ENCODE data around the gene PACS2.

DNA sequence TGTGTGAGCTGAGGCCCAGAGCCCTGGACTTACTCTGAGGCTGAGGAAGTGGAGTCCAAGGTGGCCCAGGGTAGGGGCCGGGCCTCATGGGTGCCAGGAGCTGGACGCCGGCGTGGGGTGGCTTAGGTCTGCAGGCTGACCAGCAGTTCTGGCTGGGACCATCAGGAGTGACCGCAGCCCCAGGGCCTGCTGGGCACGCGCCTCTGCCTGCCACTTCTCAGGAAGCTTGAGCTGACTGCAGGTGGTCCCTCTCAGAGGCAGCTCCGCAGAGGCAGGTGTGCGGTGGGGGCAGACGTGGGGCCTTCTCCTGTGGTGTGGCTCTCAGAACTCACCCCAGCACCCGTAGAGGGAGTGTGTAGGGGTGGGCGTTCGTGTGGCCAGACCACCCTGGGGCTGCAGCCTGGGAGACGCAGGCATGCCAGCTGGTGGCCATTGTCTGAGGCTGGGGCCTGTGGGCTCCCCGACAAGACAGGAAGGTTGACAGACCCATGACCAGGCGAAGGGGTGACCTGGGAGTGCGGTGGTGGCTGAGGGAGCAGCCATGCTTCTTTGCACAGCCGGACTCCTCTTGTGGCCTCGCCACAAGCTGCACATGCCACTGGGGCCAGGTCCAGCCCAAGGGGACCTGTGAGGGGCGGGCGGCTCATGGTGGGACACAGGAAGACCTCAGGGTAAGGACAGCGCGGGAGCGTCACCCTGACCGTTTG lies 43.7 kb downstream of the PACS2 start:
- TF ChIP-seq YY1 (IDR thresholded peaks at IDR 0.05; ENCODE audit: low read depth) (no peak), CREB1 (IDR thresholded peaks at IDR 0.05; ENCODE audit: low read depth) (no peak), FOXM1 (IDR thresholded peaks at IDR 0.05; ENCODE audit: borderline replicate concordance, low read depth) (no peak), CEBPB (IDR thresholded peaks at IDR 0.05) (no peak), EGR1 (IDR thresholded peaks at IDR 0.05) (no peak), NFIC (IDR thresholded peaks at IDR 0.05) (no peak), TAF1 (IDR thresholded peaks at IDR 0.05; ENCODE audit: low read depth) (no peak), RAD21 (IDR thresholded peaks at IDR 0.05; ENCODE audit: low read depth) (no peak), EP300 (IDR thresholded peaks at IDR 0.05; ENCODE audit: borderline replicate concordance) (no peak), TEAD4 (IDR thresholded peaks at IDR 0.05) (no peak), TCF12 (IDR thresholded peaks at IDR 0.05; ENCODE audit: low read depth) (no peak)
- TF ChIP-seq, protein P1, sequence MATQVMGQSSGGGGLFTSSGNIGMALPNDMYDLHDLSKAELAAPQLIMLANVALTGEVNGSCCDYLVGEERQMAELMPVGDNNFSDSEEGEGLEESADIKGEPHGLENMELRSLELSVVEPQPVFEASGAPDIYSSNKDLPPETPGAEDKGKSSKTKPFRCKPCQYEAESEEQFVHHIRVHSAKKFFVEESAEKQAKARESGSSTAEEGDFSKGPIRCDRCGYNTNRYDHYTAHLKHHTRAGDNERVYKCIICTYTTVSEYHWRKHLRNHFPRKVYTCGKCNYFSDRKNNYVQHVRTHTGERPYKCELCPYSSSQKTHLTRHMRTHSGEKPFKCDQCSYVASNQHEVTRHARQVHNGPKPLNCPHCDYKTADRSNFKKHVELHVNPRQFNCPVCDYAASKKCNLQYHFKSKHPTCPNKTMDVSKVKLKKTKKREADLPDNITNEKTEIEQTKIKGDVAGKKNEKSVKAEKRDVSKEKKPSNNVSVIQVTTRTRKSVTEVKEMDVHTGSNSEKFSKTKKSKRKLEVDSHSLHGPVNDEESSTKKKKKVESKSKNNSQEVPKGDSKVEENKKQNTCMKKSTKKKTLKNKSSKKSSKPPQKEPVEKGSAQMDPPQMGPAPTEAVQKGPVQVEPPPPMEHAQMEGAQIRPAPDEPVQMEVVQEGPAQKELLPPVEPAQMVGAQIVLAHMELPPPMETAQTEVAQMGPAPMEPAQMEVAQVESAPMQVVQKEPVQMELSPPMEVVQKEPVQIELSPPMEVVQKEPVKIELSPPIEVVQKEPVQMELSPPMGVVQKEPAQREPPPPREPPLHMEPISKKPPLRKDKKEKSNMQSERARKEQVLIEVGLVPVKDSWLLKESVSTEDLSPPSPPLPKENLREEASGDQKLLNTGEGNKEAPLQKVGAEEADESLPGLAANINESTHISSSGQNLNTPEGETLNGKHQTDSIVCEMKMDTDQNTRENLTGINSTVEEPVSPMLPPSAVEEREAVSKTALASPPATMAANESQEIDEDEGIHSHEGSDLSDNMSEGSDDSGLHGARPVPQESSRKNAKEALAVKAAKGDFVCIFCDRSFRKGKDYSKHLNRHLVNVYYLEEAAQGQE (IDR thresholded peaks at IDR 0.05; ENCODE audit: low read depth) = no peak
- TF ChIP-seq, protein P2, sequence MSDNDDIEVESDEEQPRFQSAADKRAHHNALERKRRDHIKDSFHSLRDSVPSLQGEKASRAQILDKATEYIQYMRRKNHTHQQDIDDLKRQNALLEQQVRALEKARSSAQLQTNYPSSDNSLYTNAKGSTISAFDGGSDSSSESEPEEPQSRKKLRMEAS (IDR thresholded peaks at IDR 0.05) = no peak
- TF ChIP-seq, protein P3, sequence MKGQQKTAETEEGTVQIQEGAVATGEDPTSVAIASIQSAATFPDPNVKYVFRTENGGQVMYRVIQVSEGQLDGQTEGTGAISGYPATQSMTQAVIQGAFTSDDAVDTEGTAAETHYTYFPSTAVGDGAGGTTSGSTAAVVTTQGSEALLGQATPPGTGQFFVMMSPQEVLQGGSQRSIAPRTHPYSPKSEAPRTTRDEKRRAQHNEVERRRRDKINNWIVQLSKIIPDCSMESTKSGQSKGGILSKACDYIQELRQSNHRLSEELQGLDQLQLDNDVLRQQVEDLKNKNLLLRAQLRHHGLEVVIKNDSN (IDR thresholded peaks at IDR 0.05) = no peak

Data from Ishikawa (cell line).